ENCODE results near the gene KBTBD3. TPM values are rescaled to one million over a fixed set of nuclear protein-coding genes. Genes with fewer than 3 reads are reported as not detected.
"Not testable (repeated sequence)": the region's sequence is repeated elsewhere in the genome, so short reads cannot be mapped to it uniquely, and the experiment has no call there.

KBTBD3 gene
- total and polyA plus RNA-seq, 3 donors from 2014 or later, result 6.8 to 15.6 (median 8.5) TPM

DNA sequence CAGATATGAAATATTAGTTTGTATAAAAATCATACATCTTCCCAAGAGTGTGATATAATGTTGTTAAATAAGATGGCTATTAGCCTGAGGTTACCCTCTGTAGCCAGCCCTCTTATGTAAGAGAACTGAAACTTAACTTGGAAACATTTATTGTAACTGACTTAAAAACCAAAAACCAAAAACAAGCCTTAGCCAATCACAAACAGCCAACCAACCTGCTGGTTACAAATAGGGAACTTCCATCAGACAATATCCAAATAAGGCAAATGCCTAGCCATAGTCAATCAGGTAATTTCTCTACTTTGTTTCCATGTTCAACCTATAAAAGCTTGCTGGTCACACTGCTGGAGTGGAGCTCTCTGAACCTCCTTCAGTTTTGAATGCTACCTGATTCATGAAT is 14.1 kb downstream of the KBTBD3 start:
- H3K4me3 ChIP-seq, result no peak overlapping the region
- no peaks in the 10 kb centered on the region for H3K9me3 ChIP-seq
- no peak for DNase-seq
- no peaks in the 10 kb centered on the region for H3K36me3 ChIP-seq (ENCODE audit: low read depth, missing control alignments)
- intact Hi-C loops (cut with DNase I; ENCODE audit: low total_unique reads), result no loop called here
- H3K27me3 ChIP-seq, result no peaks in the 10 kb centered on the region
- TF ChIP-seq, protein P1, sequence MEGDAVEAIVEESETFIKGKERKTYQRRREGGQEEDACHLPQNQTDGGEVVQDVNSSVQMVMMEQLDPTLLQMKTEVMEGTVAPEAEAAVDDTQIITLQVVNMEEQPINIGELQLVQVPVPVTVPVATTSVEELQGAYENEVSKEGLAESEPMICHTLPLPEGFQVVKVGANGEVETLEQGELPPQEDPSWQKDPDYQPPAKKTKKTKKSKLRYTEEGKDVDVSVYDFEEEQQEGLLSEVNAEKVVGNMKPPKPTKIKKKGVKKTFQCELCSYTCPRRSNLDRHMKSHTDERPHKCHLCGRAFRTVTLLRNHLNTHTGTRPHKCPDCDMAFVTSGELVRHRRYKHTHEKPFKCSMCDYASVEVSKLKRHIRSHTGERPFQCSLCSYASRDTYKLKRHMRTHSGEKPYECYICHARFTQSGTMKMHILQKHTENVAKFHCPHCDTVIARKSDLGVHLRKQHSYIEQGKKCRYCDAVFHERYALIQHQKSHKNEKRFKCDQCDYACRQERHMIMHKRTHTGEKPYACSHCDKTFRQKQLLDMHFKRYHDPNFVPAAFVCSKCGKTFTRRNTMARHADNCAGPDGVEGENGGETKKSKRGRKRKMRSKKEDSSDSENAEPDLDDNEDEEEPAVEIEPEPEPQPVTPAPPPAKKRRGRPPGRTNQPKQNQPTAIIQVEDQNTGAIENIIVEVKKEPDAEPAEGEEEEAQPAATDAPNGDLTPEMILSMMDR (IDR thresholded peaks at IDR 0.05), result no peak
- no peak for TF ChIP-seq POLR2A (IDR thresholded peaks at IDR 0.05)
- no peak overlapping the region for H3K27ac ChIP-seq
- H3K4me1 ChIP-seq, result no peaks in the 10 kb centered on the region

GRCh38 chr11:106061954-106062949 is 14.9 kb downstream of the KBTBD3 start:
- Histone ChIP-seq H3K4me1 (no peaks in the 10 kb centered on the region), H3K27me3 (no peaks in the 10 kb centered on the region), H3K9me3 (no peaks in the 10 kb centered on the region), H3K36me3 (ENCODE audit: low read depth, missing control alignments) (no peaks in the 10 kb centered on the region), H3K4me3 (no peak overlapping the region), H3K27ac (no peak overlapping the region)
- intact Hi-C loops (cut with DNase I; ENCODE audit: low total_unique reads), result no loop called here
- TF ChIP-seq POLR2A (IDR thresholded peaks at IDR 0.05), result no peak
- TF ChIP-seq, protein P1 (IDR thresholded peaks at IDR 0.05), result no peak
- no peak for DNase-seq
- WGBS, 2 donors, result 96 to 98% methylated on average over 1 of the region's 1 CpG

DNA sequence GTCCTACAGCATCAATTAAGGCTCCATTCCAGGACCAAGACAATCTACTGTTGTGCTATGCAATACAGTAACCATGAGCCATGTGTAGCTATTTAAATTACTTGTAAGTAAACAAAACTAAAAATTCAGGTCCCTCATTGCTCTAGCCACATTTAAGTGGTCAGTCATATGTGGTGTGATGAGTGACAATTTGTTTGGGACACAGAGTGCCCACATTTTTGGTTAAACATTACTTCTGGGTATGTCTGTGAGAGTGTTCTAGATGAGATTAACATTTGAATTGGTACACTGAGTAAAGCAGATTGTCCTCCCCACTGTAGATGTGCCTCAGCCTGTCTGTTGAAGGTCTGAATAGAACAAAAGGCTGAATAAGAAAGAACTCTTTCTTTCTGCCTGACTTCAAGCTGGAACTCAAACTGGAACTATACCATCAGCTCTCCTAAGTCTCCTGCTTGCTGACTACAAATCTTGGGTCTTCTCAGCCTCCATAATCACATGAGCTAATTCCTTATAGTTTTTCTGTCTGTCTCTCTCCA is 15.8 kb downstream of the KBTBD3 start:
- TF ChIP-seq, protein P1 (IDR thresholded peaks at IDR 0.05), result no peak
- TF ChIP-seq POLR2A (IDR thresholded peaks at IDR 0.05), result no peak
- Histone ChIP-seq H3K27me3 (no peaks in the 10 kb centered on the region), H3K4me1 (no peaks in the 10 kb centered on the region), H3K27ac (no peak overlapping the region), H3K9me3 (no peaks in the 10 kb centered on the region), H3K4me3 (no peak overlapping the region), H3K36me3 (ENCODE audit: low read depth, missing control alignments) (no peaks in the 10 kb centered on the region)
- no peak for DNase-seq
- intact Hi-C loops (cut with DNase I; ENCODE audit: low total_unique reads), result no loop called here

- Histone ChIP-seq H3K27me3 (no peaks in the 10 kb centered on the region), H3K27ac (no peak overlapping the region), H3K4me1 (no peaks in the 10 kb centered on the region), H3K9me3 (no peaks in the 10 kb centered on the region), H3K36me3 (ENCODE audit: low read depth, missing control alignments) (no peaks in the 10 kb centered on the region), H3K4me3 (no peak overlapping the region)
- intact Hi-C loops (cut with DNase I; ENCODE audit: low total_unique reads), result no loop called here
- TF ChIP-seq POLR2A (IDR thresholded peaks at IDR 0.05), result no peak
- TF ChIP-seq, protein P1 (IDR thresholded peaks at IDR 0.05), result no peak
- WGBS, 2 donors, result 81 to 93% methylated on average over 1 of the region's 1 CpG
- DNase-seq, result no peak
These were observed 17.5 kb downstream of the KBTBD3 start for GRCh38 chr11:106059617-106060016.

GRCh38 chr11:106058377-106058776 is 18.8 kb downstream of the KBTBD3 start:
- H3K9me3 ChIP-seq; DNase-seq; intact Hi-C loops (cut with DNase I; ENCODE audit: low total_unique reads); H3K4me3 ChIP-seq; H3K27ac ChIP-seq; H3K27me3 ChIP-seq; H3K36me3 ChIP-seq (ENCODE audit: low read depth, missing control alignments); H3K4me1 ChIP-seq: not testable (repeated sequence)
- 60 to 77% methylated on average over 14 of the region's 14 CpGs for WGBS, 2 donors
